Measurements from ENCODE around the gene IMMP2L.
"Not testable (repeated sequence)": the region's sequence is repeated elsewhere in the genome, so short reads cannot be mapped to it uniquely, and the experiment has no call there.

IMMP2L gene

GRCh38 chr7:110943701-110944345, 618.5 kb downstream of the IMMP2L start:
- H3K4me1 ChIP-seq (ENCODE audit: insufficient read depth, poor library complexity, severe bottlenecking): no peaks in the 10 kb centered on the region
- no peaks in the 10 kb centered on the region for H3K27me3 ChIP-seq (ENCODE audit: insufficient read depth, poor library complexity, severe bottlenecking)
- H3K9me3 ChIP-seq (ENCODE audit: severe bottlenecking): no peaks in the 10 kb centered on the region
- TF ChIP-seq, protein P1, sequence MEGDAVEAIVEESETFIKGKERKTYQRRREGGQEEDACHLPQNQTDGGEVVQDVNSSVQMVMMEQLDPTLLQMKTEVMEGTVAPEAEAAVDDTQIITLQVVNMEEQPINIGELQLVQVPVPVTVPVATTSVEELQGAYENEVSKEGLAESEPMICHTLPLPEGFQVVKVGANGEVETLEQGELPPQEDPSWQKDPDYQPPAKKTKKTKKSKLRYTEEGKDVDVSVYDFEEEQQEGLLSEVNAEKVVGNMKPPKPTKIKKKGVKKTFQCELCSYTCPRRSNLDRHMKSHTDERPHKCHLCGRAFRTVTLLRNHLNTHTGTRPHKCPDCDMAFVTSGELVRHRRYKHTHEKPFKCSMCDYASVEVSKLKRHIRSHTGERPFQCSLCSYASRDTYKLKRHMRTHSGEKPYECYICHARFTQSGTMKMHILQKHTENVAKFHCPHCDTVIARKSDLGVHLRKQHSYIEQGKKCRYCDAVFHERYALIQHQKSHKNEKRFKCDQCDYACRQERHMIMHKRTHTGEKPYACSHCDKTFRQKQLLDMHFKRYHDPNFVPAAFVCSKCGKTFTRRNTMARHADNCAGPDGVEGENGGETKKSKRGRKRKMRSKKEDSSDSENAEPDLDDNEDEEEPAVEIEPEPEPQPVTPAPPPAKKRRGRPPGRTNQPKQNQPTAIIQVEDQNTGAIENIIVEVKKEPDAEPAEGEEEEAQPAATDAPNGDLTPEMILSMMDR (IDR thresholded peaks at IDR 0.05; ENCODE audit: poor library complexity, severe bottlenecking): no peak
- DNase-seq (ENCODE audit: low spot score): no peak
- no peaks in the 10 kb centered on the region for H3K36me3 ChIP-seq (ENCODE audit: low read depth)
- H3K4me3 ChIP-seq (ENCODE audit: severe bottlenecking): no peak overlapping the region
- no peak for ATAC-seq (ENCODE audit: low read depth)
- no peak overlapping the region for H3K27ac ChIP-seq (ENCODE audit: poor library complexity, severe bottlenecking)

- Histone ChIP-seq H3K4me3 (ENCODE audit: severe bottlenecking) (no peak overlapping the region), H3K36me3 (ENCODE audit: low read depth) (no peaks in the 10 kb centered on the region), H3K27ac (ENCODE audit: poor library complexity, severe bottlenecking) (no peak overlapping the region), H3K9me3 (ENCODE audit: severe bottlenecking) (no peaks in the 10 kb centered on the region), H3K27me3 (ENCODE audit: insufficient read depth, poor library complexity, severe bottlenecking) (no peaks in the 10 kb centered on the region), H3K4me1 (ENCODE audit: insufficient read depth, poor library complexity, severe bottlenecking) (no peaks in the 10 kb centered on the region)
- TF ChIP-seq, protein P1 (IDR thresholded peaks at IDR 0.05; ENCODE audit: poor library complexity, severe bottlenecking): no peak
- ATAC-seq (ENCODE audit: low read depth): no peak
- no peak for DNase-seq (ENCODE audit: low spot score)
Measured at GRCh38 chr7:110941385-110941784, 620.9 kb downstream of the IMMP2L start.

- Histone ChIP-seq H3K9me3 (ENCODE audit: severe bottlenecking) (no peaks in the 10 kb centered on the region), H3K4me1 (ENCODE audit: insufficient read depth, poor library complexity, severe bottlenecking) (no peaks in the 10 kb centered on the region), H3K4me3 (ENCODE audit: severe bottlenecking) (no peak overlapping the region), H3K27ac (ENCODE audit: poor library complexity, severe bottlenecking) (no peak overlapping the region), H3K36me3 (ENCODE audit: low read depth) (no peaks in the 10 kb centered on the region), H3K27me3 (ENCODE audit: insufficient read depth, poor library complexity, severe bottlenecking) (no peaks in the 10 kb centered on the region)
- no peak for ATAC-seq (ENCODE audit: low read depth)
- no peak for DNase-seq (ENCODE audit: low spot score)
- TF ChIP-seq, protein P1 (IDR thresholded peaks at IDR 0.05; ENCODE audit: poor library complexity, severe bottlenecking): no peak
Measured at GRCh38 chr7:110940756-110941155, 621.5 kb downstream of the IMMP2L start.

DNA sequence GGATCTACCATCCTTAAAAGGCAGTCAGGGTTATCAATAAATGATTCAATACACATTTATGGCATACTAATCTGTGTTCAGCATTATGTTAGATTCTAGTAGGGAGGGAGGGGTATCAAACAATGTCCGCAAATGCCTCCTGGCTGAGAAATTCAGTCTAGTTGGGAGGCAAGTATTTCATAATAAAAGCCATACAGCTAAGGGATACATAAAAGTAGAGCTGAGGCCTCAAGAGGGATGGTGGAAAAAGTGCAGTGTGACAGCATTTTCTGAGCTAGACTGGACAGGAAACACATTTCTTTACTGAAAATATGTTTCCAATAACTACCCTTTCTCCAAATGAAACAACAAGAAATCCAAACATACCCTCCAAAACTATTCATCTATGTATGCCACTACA, 624.1 kb downstream of the IMMP2L start:
- Histone ChIP-seq H3K27ac (ENCODE audit: poor library complexity, severe bottlenecking) (no peak overlapping the region), H3K36me3 (ENCODE audit: low read depth) (no peaks in the 10 kb centered on the region), H3K4me3 (ENCODE audit: severe bottlenecking) (no peak overlapping the region), H3K9me3 (ENCODE audit: severe bottlenecking) (no peaks in the 10 kb centered on the region), H3K4me1 (ENCODE audit: insufficient read depth, poor library complexity, severe bottlenecking) (no peaks in the 10 kb centered on the region), H3K27me3 (ENCODE audit: insufficient read depth, poor library complexity, severe bottlenecking) (no peaks in the 10 kb centered on the region)
- TF ChIP-seq, protein P1 (IDR thresholded peaks at IDR 0.05; ENCODE audit: poor library complexity, severe bottlenecking): no peak
- DNase-seq (ENCODE audit: low spot score) (no peak), ATAC-seq (ENCODE audit: low read depth) (no peak)

DNA sequence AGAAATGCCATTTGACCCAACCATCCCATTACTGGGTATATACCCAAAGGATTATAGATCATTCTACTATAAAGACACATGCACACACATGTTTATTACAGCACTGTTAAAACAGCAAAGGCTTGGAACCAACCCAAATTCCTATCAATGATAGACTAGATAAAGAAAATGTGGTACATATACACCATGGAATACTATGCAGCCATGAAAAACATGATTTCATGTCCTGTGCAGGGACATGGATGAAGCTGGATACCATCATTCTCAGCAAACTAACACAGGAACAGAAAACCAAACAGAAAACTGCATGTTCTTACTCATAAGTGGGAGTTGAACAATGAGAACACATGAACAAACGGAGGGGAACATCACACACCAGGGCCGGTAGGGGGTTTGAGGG, 625.6 kb downstream of the IMMP2L start:
- H3K36me3 ChIP-seq (ENCODE audit: low read depth); DNase-seq (ENCODE audit: low spot score); H3K27ac ChIP-seq (ENCODE audit: poor library complexity, severe bottlenecking); H3K4me1 ChIP-seq (ENCODE audit: insufficient read depth, poor library complexity, severe bottlenecking); H3K9me3 ChIP-seq (ENCODE audit: severe bottlenecking); ATAC-seq (ENCODE audit: low read depth); H3K4me3 ChIP-seq (ENCODE audit: severe bottlenecking); H3K27me3 ChIP-seq (ENCODE audit: insufficient read depth, poor library complexity, severe bottlenecking): not testable (repeated sequence)

Measured in RWPE2 (cell line).